Astrocyte of the cerebellum (primary cell): ENCODE results near the gene EXOSC5.

Experiments used
- DNase-seq: peaks from one replicate; pipeline ENCODE4 v3.0.0-alpha.2; 2011; ENCODE audit warnings: low read depth
- H3K4me3 ChIP-seq: 2 replicates; pipeline ENCODE4 v1.5.1; 2011; ENCODE audit warnings: mild to moderate bottlenecking, low read depth, low read length, moderate library complexity
- CTCF ChIP-seq: IDR thresholded peaks from 2 replicates; pipeline ENCODE4 v1.5.1; 2012; ENCODE audit warnings: low read length, low read depth, moderate library complexity, mild to moderate bottlenecking; ENCODE audit errors: missing control alignments
- in situ Hi-C: cut with HindIII; loops from 2 replicates; pipeline ENCODE4 v1.10.0; 2017; ENCODE audit warnings: low sequenced_read_pairs

The EXOSC5 gene

GRCh38 chr19:41364524-41365391 lies 32.4 kb downstream of the EXOSC5 start:
- in situ Hi-C loops, result no loop called here
- TF ChIP-seq CTCF, result no peak
- H3K4me3 ChIP-seq, result peak overlapping the region; percentile 65
- DNase-seq, result no peak

GRCh38 chr19:41363753-41364523 lies 33.2 kb downstream of the EXOSC5 start, which contains the start of gene B9D2:
Gene B9D2, minus strand, starts transcription at chr19:41364149. Its CDS starts 630 bp downstream, at chr19:41363519.
- in situ Hi-C loops, result no loop called here
- peak within 1 kb of the TSS; percentile 65 for H3K4me3 ChIP-seq

GRCh38 chr19:41363371-41363752 lies 33.8 kb downstream of the EXOSC5 start:
- TF ChIP-seq CTCF, result no peak
- in situ Hi-C loops, result no loop called here
- H3K4me3 ChIP-seq, result peak overlapping the region; percentile 65
- no peak for DNase-seq

More at GRCh38 chr19:41363753-41364523, 33.2 kb downstream of the EXOSC5 start, which contains the start of gene B9D2:
- TF ChIP-seq CTCF, result no peak
- DNase-seq, result peak; percentile 96

- no peak for TF ChIP-seq CTCF
- no peak for DNase-seq
- H3K4me3 ChIP-seq, result no peak overlapping the region
- in situ Hi-C loops, result no loop called here
Observed at GRCh38 chr19:41362143-41362847, 34.9 kb downstream of the EXOSC5 start.

GRCh38 chr19:41359741-41360140 lies 37.4 kb downstream of the EXOSC5 start:
- H3K4me3 ChIP-seq, result no peak overlapping the region
- in situ Hi-C loops, result no loop called here
- no peak for DNase-seq
- no peak for TF ChIP-seq CTCF

- in situ Hi-C loops, result no loop called here
- no peak for DNase-seq
- TF ChIP-seq CTCF, result no peak
- no peak overlapping the region for H3K4me3 ChIP-seq
Observed at GRCh38 chr19:41357746-41358145, 39.4 kb downstream of the EXOSC5 start.
